ENCODE results near the gene PALB2.
"Not testable (repeated sequence)": the region's sequence is repeated elsewhere in the genome, so short reads cannot be mapped to it uniquely, and the experiment has no call there.

The PALB2 gene

GRCh38 chr16:23583271-23583670, 57.8 kb downstream of the PALB2 start:
- POLR2A ChIA-PET; H3K9me3 ChIP-seq (ENCODE audit: control extremely low read depth in 1 of 5, control insufficient read depth in 4 of 5, insufficient read depth in 2 of 5, low read depth in 1 of 5, low read length in 4 of 5); CTCF ChIA-PET; H3K27me3 ChIP-seq (replicated peaks in 2 of 5; ENCODE audit: control insufficient read depth in 4 of 5, insufficient read depth in 5 of 5, low read length in 4 of 5); H3K4me3 ChIP-seq (ENCODE audit: control insufficient read depth in 1 of 7, extremely low read depth in 1 of 7, insufficient read depth in 4 of 7, low read depth in 2 of 7, low read length in 6 of 7); DNase-seq; H3K4me1 ChIP-seq (ENCODE audit: control extremely low read depth in 1 of 4, control insufficient read depth in 4 of 4, insufficient read depth in 4 of 4, low read length in 3 of 4); H3K27ac ChIP-seq (ENCODE audit: insufficient read depth in 1 of 2, low read depth in 1 of 2, low read length in 2 of 2, poor library complexity in 1 of 2, severe bottlenecking in 2 of 2): not testable (repeated sequence)
- H3K36me3 ChIP-seq (ENCODE audit: control insufficient read depth in 4 of 4, insufficient read depth in 4 of 4, low read length in 3 of 4), result peaks cover 3 to 66% (median 42%) of the 10 kb centered on the region in 4 experiments
- WGBS (ENCODE audit: insufficient coverage), result 96% methylated on average over 10 of the region's 30 CpGs

GRCh38 chr16:23581764-23582163, 59.3 kb downstream of the PALB2 start:
- ChIA-PET POLR2A (interaction anchor here (0.7 kb wide), 1 partner anchor 15 kb away, joined by 4 read pairs; no protein-coding TSS in a partner anchor), CTCF (interaction anchor here (0.8 to 1.0 kb wide), 2 partner anchors 10 to 15 kb away, joined by 3 read pairs; no protein-coding TSS in a partner anchor)
- DNase-seq, result no peak
- Histone ChIP-seq H3K4me1 (ENCODE audit: control extremely low read depth in 1 of 4, control insufficient read depth in 4 of 4, insufficient read depth in 4 of 4, low read length in 3 of 4) (no peaks in the 10 kb centered on the region), H3K4me3 (ENCODE audit: control insufficient read depth in 1 of 7, extremely low read depth in 1 of 7, insufficient read depth in 4 of 7, low read depth in 2 of 7, low read length in 6 of 7) (no peak overlapping the region), H3K9me3 (ENCODE audit: control extremely low read depth in 1 of 5, control insufficient read depth in 4 of 5, insufficient read depth in 2 of 5, low read depth in 1 of 5, low read length in 4 of 5) (no peaks in the 10 kb centered on the region), H3K27me3 (replicated peaks in 2 of 5; ENCODE audit: control insufficient read depth in 4 of 5, insufficient read depth in 5 of 5, low read length in 4 of 5) (no peaks in the 10 kb centered on the region), H3K27ac (ENCODE audit: insufficient read depth in 1 of 2, low read depth in 1 of 2, low read length in 2 of 2, poor library complexity in 1 of 2, severe bottlenecking in 2 of 2) (no peak overlapping the region), H3K36me3 (ENCODE audit: control insufficient read depth in 4 of 4, insufficient read depth in 4 of 4, low read length in 3 of 4) (peaks cover 8 to 51% (median 34%) of the 10 kb centered on the region in 4 experiments)

GRCh38 chr16:23580391-23580790, 60.7 kb downstream of the PALB2 start:
- no peak overlapping the region for H3K4me3 ChIP-seq (ENCODE audit: control insufficient read depth in 1 of 7, extremely low read depth in 1 of 7, insufficient read depth in 4 of 7, low read depth in 2 of 7, low read length in 6 of 7)
- H3K36me3 ChIP-seq (ENCODE audit: control insufficient read depth in 4 of 4, insufficient read depth in 4 of 4, low read length in 3 of 4), result peaks cover 8 to 45% (median 27%) of the 10 kb centered on the region in 4 experiments
- CTCF ChIA-PET, result interaction anchor here (0.6 kb wide), 1 partner anchor 12 kb away, joined by 3 read pairs; no protein-coding TSS in a partner anchor
- POLR2A ChIA-PET, result no interaction called here
- H3K27ac ChIP-seq (ENCODE audit: insufficient read depth in 1 of 2, low read depth in 1 of 2, low read length in 2 of 2, poor library complexity in 1 of 2, severe bottlenecking in 2 of 2), result no peak overlapping the region
- DNase-seq, result no peak
- no peaks in the 10 kb centered on the region for H3K27me3 ChIP-seq (replicated peaks in 2 of 5; ENCODE audit: control insufficient read depth in 4 of 5, insufficient read depth in 5 of 5, low read length in 4 of 5)
- no peaks in the 10 kb centered on the region for H3K9me3 ChIP-seq (ENCODE audit: control extremely low read depth in 1 of 5, control insufficient read depth in 4 of 5, insufficient read depth in 2 of 5, low read depth in 1 of 5, low read length in 4 of 5)
- H3K4me1 ChIP-seq (ENCODE audit: control extremely low read depth in 1 of 4, control insufficient read depth in 4 of 4, insufficient read depth in 4 of 4, low read length in 3 of 4), result no peaks in the 10 kb centered on the region

GRCh38 chr16:23579371-23579770, 61.7 kb downstream of the PALB2 start:
- 90% methylated on average over 2 of the region's 4 CpGs for WGBS (ENCODE audit: insufficient coverage)
- Histone ChIP-seq H3K9me3 (ENCODE audit: control extremely low read depth in 1 of 5, control insufficient read depth in 4 of 5, insufficient read depth in 2 of 5, low read depth in 1 of 5, low read length in 4 of 5) (no peaks in the 10 kb centered on the region), H3K4me1 (ENCODE audit: control extremely low read depth in 1 of 4, control insufficient read depth in 4 of 4, insufficient read depth in 4 of 4, low read length in 3 of 4) (no peaks in the 10 kb centered on the region), H3K27ac (ENCODE audit: insufficient read depth in 1 of 2, low read depth in 1 of 2, low read length in 2 of 2, poor library complexity in 1 of 2, severe bottlenecking in 2 of 2) (no peak overlapping the region), H3K27me3 (replicated peaks in 2 of 5; ENCODE audit: control insufficient read depth in 4 of 5, insufficient read depth in 5 of 5, low read length in 4 of 5) (no peaks in the 10 kb centered on the region), H3K4me3 (ENCODE audit: control insufficient read depth in 1 of 7, extremely low read depth in 1 of 7, insufficient read depth in 4 of 7, low read depth in 2 of 7, low read length in 6 of 7) (no peak overlapping the region), H3K36me3 (ENCODE audit: control insufficient read depth in 4 of 4, insufficient read depth in 4 of 4, low read length in 3 of 4) (peaks cover 8 to 42% (median 23%) of the 10 kb centered on the region in 4 experiments)
- DNase-seq, result no peak
- ChIA-PET CTCF (no interaction called here), POLR2A (no interaction called here)

- DNase-seq, result peak in 2 of 3 donors; percentile 15 to 19
- Histone ChIP-seq H3K4me3 (ENCODE audit: control insufficient read depth in 1 of 7, extremely low read depth in 1 of 7, insufficient read depth in 4 of 7, low read depth in 2 of 7, low read length in 6 of 7) (no peak overlapping the region), H3K27ac (ENCODE audit: insufficient read depth in 1 of 2, low read depth in 1 of 2, low read length in 2 of 2, poor library complexity in 1 of 2, severe bottlenecking in 2 of 2) (no peak overlapping the region), H3K4me1 (ENCODE audit: control extremely low read depth in 1 of 4, control insufficient read depth in 4 of 4, insufficient read depth in 4 of 4, low read length in 3 of 4) (no peaks in the 10 kb centered on the region), H3K9me3 (ENCODE audit: control extremely low read depth in 1 of 5, control insufficient read depth in 4 of 5, insufficient read depth in 2 of 5, low read depth in 1 of 5, low read length in 4 of 5) (no peaks in the 10 kb centered on the region), H3K27me3 (replicated peaks in 2 of 5; ENCODE audit: control insufficient read depth in 4 of 5, insufficient read depth in 5 of 5, low read length in 4 of 5) (no peaks in the 10 kb centered on the region), H3K36me3 (ENCODE audit: control insufficient read depth in 4 of 4, insufficient read depth in 4 of 4, low read length in 3 of 4) (peaks cover 7 to 45% (median 28%) of the 10 kb centered on the region in 4 experiments)
- ChIA-PET CTCF (interaction anchor here (0.6 kb wide), 1 partner anchor 65 kb away, joined by 3 read pairs; no protein-coding TSS in a partner anchor), POLR2A (no interaction called here)
- 100% methylated on average over 2 of the region's 5 CpGs for WGBS (ENCODE audit: insufficient coverage)
Measured at GRCh38 chr16:23578101-23578830, 62.8 kb downstream of the PALB2 start.

GRCh38 chr16:23577493-23577892, 63.6 kb downstream of the PALB2 start:
- Histone ChIP-seq H3K4me3 (ENCODE audit: control insufficient read depth in 1 of 7, extremely low read depth in 1 of 7, insufficient read depth in 4 of 7, low read depth in 2 of 7, low read length in 6 of 7) (no peak overlapping the region), H3K27ac (ENCODE audit: insufficient read depth in 1 of 2, low read depth in 1 of 2, low read length in 2 of 2, poor library complexity in 1 of 2, severe bottlenecking in 2 of 2) (no peak overlapping the region), H3K9me3 (ENCODE audit: control extremely low read depth in 1 of 5, control insufficient read depth in 4 of 5, insufficient read depth in 2 of 5, low read depth in 1 of 5, low read length in 4 of 5) (no peaks in the 10 kb centered on the region), H3K4me1 (ENCODE audit: control extremely low read depth in 1 of 4, control insufficient read depth in 4 of 4, insufficient read depth in 4 of 4, low read length in 3 of 4) (no peaks in the 10 kb centered on the region), H3K27me3 (replicated peaks in 2 of 5; ENCODE audit: control insufficient read depth in 4 of 5, insufficient read depth in 5 of 5, low read length in 4 of 5) (no peaks in the 10 kb centered on the region), H3K36me3 (ENCODE audit: control insufficient read depth in 4 of 4, insufficient read depth in 4 of 4, low read length in 3 of 4) (peaks cover 8 to 52% (median 33%) of the 10 kb centered on the region in 4 experiments)
- CTCF ChIA-PET, result interaction anchor here (0.6 kb wide), 1 partner anchor 64 kb away, joined by 3 read pairs; no protein-coding TSS in a partner anchor
- POLR2A ChIA-PET, result interaction anchor here (0.6 kb wide), 1 partner anchor 137 kb away, joined by 5 read pairs; no protein-coding TSS in a partner anchor
- 100% methylated on average over 2 of the region's 2 CpGs for WGBS (ENCODE audit: insufficient coverage)
- no peak for DNase-seq

- Histone ChIP-seq H3K4me1 (ENCODE audit: control extremely low read depth in 1 of 4, control insufficient read depth in 4 of 4, insufficient read depth in 4 of 4, low read length in 3 of 4) (no peaks in the 10 kb centered on the region), H3K27me3 (replicated peaks in 2 of 5; ENCODE audit: control insufficient read depth in 4 of 5, insufficient read depth in 5 of 5, low read length in 4 of 5) (no peaks in the 10 kb centered on the region), H3K27ac (ENCODE audit: insufficient read depth in 1 of 2, low read depth in 1 of 2, low read length in 2 of 2, poor library complexity in 1 of 2, severe bottlenecking in 2 of 2) (no peak overlapping the region), H3K9me3 (ENCODE audit: control extremely low read depth in 1 of 5, control insufficient read depth in 4 of 5, insufficient read depth in 2 of 5, low read depth in 1 of 5, low read length in 4 of 5) (no peaks in the 10 kb centered on the region), H3K4me3 (ENCODE audit: control insufficient read depth in 1 of 7, extremely low read depth in 1 of 7, insufficient read depth in 4 of 7, low read depth in 2 of 7, low read length in 6 of 7) (no peak overlapping the region), H3K36me3 (ENCODE audit: control insufficient read depth in 4 of 4, insufficient read depth in 4 of 4, low read length in 3 of 4) (peaks cover 6 to 56% (median 36%) of the 10 kb centered on the region in 4 experiments)
- no peak for DNase-seq
- WGBS (ENCODE audit: insufficient coverage), result 100% methylated on average over 1 of the region's 3 CpGs
- ChIA-PET CTCF (interaction anchor here (1.0 to 1.7 kb wide), 2 partner anchors 9 to 16 kb away, joined by 3 to 4 read pairs; no protein-coding TSS in a partner anchor), POLR2A (no interaction called here)
Measured at GRCh38 chr16:23575834-23576233, 65.3 kb downstream of the PALB2 start.
